H9 (cell line): Measurements from ENCODE around the gene CLTCL1. TPM values are rescaled to one million over a fixed set of nuclear protein-coding genes. Genes with fewer than 3 reads are reported as not detected.

Experiments
- DNase-seq: peaks from one replicate; pipeline ENCODE4 v3.0.0-alpha.2; 2017
- H2AFZ ChIP-seq: one replicate; pipeline ENCODE4 v1.6.1; 2013; ENCODE audit warnings: mild to moderate bottlenecking, low read length, control low read depth, moderate library complexity
- H2AK5ac ChIP-seq: 2 replicates; pipeline ENCODE4 v1.6.1; 2013; ENCODE audit warnings: low read length, control low read depth, mixed read lengths; ENCODE audit not compliant: insufficient read length
- H2BK120ac ChIP-seq: one replicate; pipeline ENCODE4 v1.6.1; 2013; ENCODE audit warnings: low read depth, mild to moderate bottlenecking, low read length, control low read depth, inconsistent platforms; ENCODE audit not compliant: poor library complexity, severe bottlenecking
- H2BK12ac ChIP-seq: 2 replicates; pipeline ENCODE4 v1.6.1; 2013; ENCODE audit warnings: low read length, control low read depth, mixed read lengths, low read depth; ENCODE audit not compliant: insufficient read length
- H2BK15ac ChIP-seq: 2 replicates; pipeline ENCODE4 v1.6.1; 2013; ENCODE audit warnings: low read depth, low read length, control low read depth
- H2BK20ac ChIP-seq: one replicate; pipeline ENCODE4 v1.6.1; 2013; ENCODE audit warnings: low read depth, mild to moderate bottlenecking, low read length, control low read depth, inconsistent platforms; ENCODE audit not compliant: poor library complexity, severe bottlenecking
- H2BK5ac ChIP-seq: 2 replicates; pipeline ENCODE4 v1.6.1; 2013; ENCODE audit warnings: low read length, control low read depth, mixed read lengths; ENCODE audit not compliant: insufficient read length
- H3K14ac ChIP-seq: 2 replicates; pipeline ENCODE4 v1.6.1; 2013; ENCODE audit warnings: low read length, control low read depth; ENCODE audit not compliant: insufficient read depth
- H3K18ac ChIP-seq: 2 replicates; pipeline ENCODE4 v1.6.1; 2013; ENCODE audit warnings: low read depth, mild to moderate bottlenecking, mixed read lengths, low read length, control low read depth; ENCODE audit not compliant: insufficient read length
- H3K23ac ChIP-seq: 2 replicates; pipeline ENCODE4 v1.6.1; 2013; ENCODE audit warnings: low read length, control low read depth, mixed read lengths, low read depth; ENCODE audit not compliant: insufficient read length
- H3K23me2 ChIP-seq: 2 replicates; pipeline ENCODE4 v1.6.1; 2013; ENCODE audit warnings: low read depth, mild to moderate bottlenecking, mixed read lengths, low read length, control low read depth; ENCODE audit not compliant: insufficient read length, poor library complexity, severe bottlenecking
- H3K27ac ChIP-seq: 2 replicates; pipeline ENCODE4 v1.5.1; 2013; ENCODE audit warnings: low read length, control low read depth, mixed read lengths, low read depth; ENCODE audit not compliant: insufficient read length
- H3K27me3 ChIP-seq: 2 replicates; pipeline ENCODE4 v1.6.1; 2013; ENCODE audit warnings: low read length, control low read depth, inconsistent platforms; ENCODE audit not compliant: insufficient read depth
- H3K4ac ChIP-seq: 2 replicates; pipeline ENCODE4 v1.6.1; 2013; ENCODE audit warnings: low read depth, mild to moderate bottlenecking, control low read depth, inconsistent platforms, low read length, moderate library complexity
- H3K4me1 ChIP-seq: 2 replicates; pipeline ENCODE4 v1.6.1; 2013; ENCODE audit warnings: low read length, control low read depth, inconsistent platforms; ENCODE audit not compliant: insufficient read depth
- H3K4me2 ChIP-seq: 2 replicates; pipeline ENCODE4 v1.6.1; 2013; ENCODE audit warnings: low read length, control low read depth, mixed read lengths; ENCODE audit not compliant: insufficient read length, insufficient read depth
- H3K56ac ChIP-seq: 2 replicates; pipeline ENCODE4 v1.6.1; 2013; ENCODE audit warnings: low read depth, mild to moderate bottlenecking, mixed read lengths, low read length, control low read depth; ENCODE audit not compliant: insufficient read length
- H3K79me1 ChIP-seq: 2 replicates; pipeline ENCODE4 v1.6.1; 2013; ENCODE audit warnings: low read depth, mild to moderate bottlenecking, moderate library complexity, low read length, control low read depth, inconsistent platforms; ENCODE audit not compliant: insufficient read depth, poor library complexity, severe bottlenecking
- H3K79me2 ChIP-seq: 2 replicates; pipeline ENCODE4 v1.6.1; 2013; ENCODE audit warnings: low read length, control low read depth, inconsistent platforms; ENCODE audit not compliant: insufficient read depth
- H3K9ac ChIP-seq: 2 replicates; pipeline ENCODE4 v1.6.1; 2013; ENCODE audit warnings: low read length, control low read depth, mixed read lengths; ENCODE audit not compliant: insufficient read length; ENCODE audit errors: extremely low read depth
- H3K9me3 ChIP-seq: one replicate; pipeline ENCODE4 v1.6.1; 2013; ENCODE audit warnings: low read depth, low read length, inconsistent platforms; ENCODE audit not compliant: control insufficient read depth
- H3T11ph ChIP-seq: one replicate; pipeline ENCODE4 v1.6.1; 2013; ENCODE audit warnings: mild to moderate bottlenecking, low read length, control low read depth, inconsistent platforms
- H4K20me1 ChIP-seq: one replicate; pipeline ENCODE4 v1.6.1; 2013; ENCODE audit not compliant: control insufficient read depth, insufficient read length, insufficient read depth
- H4K5ac ChIP-seq: 2 replicates; pipeline ENCODE4 v1.6.1; 2013; ENCODE audit warnings: low read depth, mild to moderate bottlenecking, mixed read lengths, low read length, control low read depth; ENCODE audit not compliant: insufficient read length
- H4K8ac ChIP-seq: replicated peaks from 2 replicates; pipeline ENCODE4 v1.6.1; 2013; ENCODE audit warnings: low read length, control low read depth, mixed read lengths, low read depth; ENCODE audit not compliant: insufficient read length
- H4K91ac ChIP-seq: 2 replicates; pipeline ENCODE4 v1.6.1; 2013; ENCODE audit warnings: low read depth, mild to moderate bottlenecking, moderate library complexity, mixed read lengths, low read length, control low read depth; ENCODE audit not compliant: insufficient read length
- H3K27ac Mint-ChIP-seq, 3 experiments: 2 replicates in 2 of 3; 3 replicates in 1 of 3; pipeline ENCODE4 v1.8.0; 2020 to 2021; ENCODE audit warnings: mixed read lengths in 3 of 3, mild to moderate bottlenecking in 1 of 3, moderate library complexity in 1 of 3
- H3K27me3 Mint-ChIP-seq: 2 replicates; pipeline ENCODE4 v1.8.0; 2021; ENCODE audit warnings: low read depth, mild to moderate bottlenecking, moderate library complexity, mixed read lengths
- H3K36me3 Mint-ChIP-seq, 3 experiments: 2 replicates in 2 of 3; 3 replicates in 1 of 3; pipeline ENCODE4 v1.8.0; 2020 to 2021; ENCODE audit warnings: low read depth in 3 of 3, mixed read lengths in 3 of 3; ENCODE audit not compliant: insufficient read depth in 1 of 3
- H3K4me1 Mint-ChIP-seq, 2 experiments: 2 replicates each; pipeline ENCODE4 v1.8.0; 2020; ENCODE audit warnings: mixed read lengths in 2 of 2
- H3K4me3 Mint-ChIP-seq, 2 experiments: 2 replicates in 1 of 2; 3 replicates in 1 of 2; pipeline ENCODE4 v1.8.0; 2020 to 2021; ENCODE audit warnings: mild to moderate bottlenecking in 2 of 2, mixed read lengths in 2 of 2, moderate library complexity in 1 of 2
- H3K9me3 Mint-ChIP-seq, 2 experiments: 2 replicates in 1 of 2; 3 replicates in 1 of 2; pipeline ENCODE4 v1.8.0; 2020; ENCODE audit warnings: mild to moderate bottlenecking in 2 of 2, mixed read lengths in 2 of 2, moderate library complexity in 1 of 2
- CTCF ChIP-seq: fragments of 200-600 bp; sonication (generic); conservative IDR thresholded peaks from 3 replicates; pipeline ENCODE4 v1.8.0; 2021; ENCODE audit warnings: antibody characterized with exemption, mild to moderate bottlenecking
- WGBS: extraction: QIAGEN DNeasy Blood & Tissue Kit; methylation state at CpG from one replicate; pipeline ENCODE4 v1.1.7; 2013; ENCODE audit warnings: missing lambda C conversion rate, low lambda C conversion rate, mixed read lengths; ENCODE audit not compliant: insufficient read length; ENCODE audit errors: extremely low coverage; 5-methylcytosine and 5-hydroxymethylcytosine counted together
- total RNA-seq: library from RNA; stranded (reverse); gene quantifications from 2 replicates; pipeline ENCODE4 v1.2.1, GENCODE V29; 2021

Gene CLTCL1
- total RNA-seq, 1 experiment from 2014 or later = 11.1 TPM

GRCh38 chr22:19224557-19224956 lies 67.0 kb downstream of the CLTCL1 start:
- no peak overlapping the region for H3K4me2 ChIP-seq
- Mint-ChIP-seq H3K27me3 (no peaks in the 10 kb centered on the region), H3K9me3 (no peaks in the 10 kb centered on the region), H3K27ac (no peak overlapping the region), H3K4me3 (no peak overlapping the region), H3K36me3 (peaks cover 33 to 68% (median 64%) of the 10 kb centered on the region in 3 experiments), H3K4me1 (peaks cover 0 to 4% of the 10 kb centered on the region in 2 experiments; a peak in 1 of 4 replicates)
- H3K79me1 ChIP-seq = no peaks in the 10 kb centered on the region
- no peaks in the 10 kb centered on the region for H3K27me3 ChIP-seq
- H2AK5ac ChIP-seq = no peak overlapping the region
- H3K23me2 ChIP-seq = no peaks in the 10 kb centered on the region
- no peak overlapping the region for H3K9ac ChIP-seq
- no peak overlapping the region for H2BK12ac ChIP-seq
- H3K27ac ChIP-seq = no peak overlapping the region
- H2AFZ ChIP-seq = no peak overlapping the region
- H2BK15ac ChIP-seq = no peak overlapping the region
- H3T11ph ChIP-seq = no peak overlapping the region
- no peak overlapping the region for H4K91ac ChIP-seq
- H2BK120ac ChIP-seq = no peak overlapping the region
- WGBS = no CpG with 5 or more reads among the region's 5 CpGs
- DNase-seq = no peak
- H4K20me1 ChIP-seq = no peaks in the 10 kb centered on the region
- no peak overlapping the region for H2BK5ac ChIP-seq
- no peaks in the 10 kb centered on the region for H3K4me1 ChIP-seq
- H4K5ac ChIP-seq = no peak overlapping the region
- no peak overlapping the region for H2BK20ac ChIP-seq
- no peak overlapping the region for H3K4ac ChIP-seq
- H3K9me3 ChIP-seq = no peaks in the 10 kb centered on the region
- no peaks in the 10 kb centered on the region for H3K79me2 ChIP-seq
- no peak overlapping the region for H3K14ac ChIP-seq
- no peak overlapping the region for H4K8ac ChIP-seq
- H3K18ac ChIP-seq = no peak overlapping the region
- no peak for TF ChIP-seq CTCF
- no peak overlapping the region for H3K23ac ChIP-seq
- H3K56ac ChIP-seq = no peak overlapping the region
